ENCODE data around the gene CACNA2D4.

The CACNA2D4 gene

DNA sequence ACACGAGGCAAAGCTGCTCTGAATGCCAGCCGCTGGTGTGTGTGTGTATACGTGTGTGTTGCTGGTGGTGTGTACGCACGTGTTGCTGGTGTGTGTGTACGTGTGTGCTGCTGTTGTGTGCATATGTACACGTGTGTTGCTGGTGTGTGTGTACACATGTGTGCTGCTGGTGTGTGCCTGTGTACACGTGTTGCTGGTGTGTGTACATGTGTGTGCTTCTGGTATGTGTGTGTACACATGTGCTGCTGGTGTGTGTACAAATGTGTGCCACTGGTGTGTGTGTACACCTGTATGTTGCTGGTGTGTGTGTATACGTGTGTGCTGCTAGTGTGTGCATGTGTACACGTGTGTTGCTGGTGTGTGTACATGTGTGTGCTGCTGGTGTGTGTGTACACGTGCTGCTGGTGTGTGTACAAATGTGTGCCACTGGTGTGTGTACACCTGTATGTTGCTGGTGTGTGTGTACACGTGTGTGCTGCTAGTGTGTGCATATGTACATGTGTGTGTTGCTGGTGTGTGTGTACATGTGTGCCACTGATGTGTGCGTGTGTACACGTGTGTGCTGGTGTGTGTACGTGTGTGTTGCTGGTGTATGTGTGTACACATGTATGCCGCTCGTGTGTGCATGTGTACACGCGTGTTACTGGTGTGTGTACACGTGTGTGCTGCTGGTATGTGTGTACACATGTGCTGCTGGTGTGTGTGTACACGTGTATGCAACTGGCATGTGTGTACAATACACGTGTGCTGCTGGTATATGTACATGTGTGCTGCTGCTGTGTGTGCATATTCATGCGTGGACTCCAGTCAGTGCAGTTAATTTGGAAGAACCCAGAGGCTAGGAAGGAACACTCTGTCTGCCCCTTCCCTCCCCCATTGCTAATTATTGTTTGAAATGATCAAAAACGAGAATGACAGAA, 47.2 kb downstream of the CACNA2D4 start:
- no peak for DNase-seq (ENCODE audit: low read depth in 2 of 2)

DNA sequence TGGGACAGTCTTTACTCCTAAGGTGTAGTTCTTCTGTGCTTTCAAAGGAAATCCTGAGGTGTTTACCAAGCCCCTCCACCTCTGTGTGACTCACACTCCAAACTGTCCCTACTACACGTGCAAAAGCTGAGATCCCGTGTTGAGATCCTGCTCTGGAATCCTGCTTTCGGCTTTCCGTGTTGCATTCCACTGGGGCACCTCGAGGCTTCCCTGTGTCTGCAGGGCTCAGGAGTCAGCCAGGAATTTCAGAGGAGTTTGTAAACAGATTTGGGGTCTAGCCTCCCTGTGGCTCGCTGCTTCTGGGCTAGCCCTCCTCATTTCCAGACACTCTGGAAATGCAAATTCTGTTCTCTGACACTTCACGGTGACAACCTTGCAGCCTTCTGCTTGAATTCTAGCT, 48.4 kb downstream of the CACNA2D4 start:
- DNase-seq (ENCODE audit: low read depth in 2 of 2): no peak

DNA sequence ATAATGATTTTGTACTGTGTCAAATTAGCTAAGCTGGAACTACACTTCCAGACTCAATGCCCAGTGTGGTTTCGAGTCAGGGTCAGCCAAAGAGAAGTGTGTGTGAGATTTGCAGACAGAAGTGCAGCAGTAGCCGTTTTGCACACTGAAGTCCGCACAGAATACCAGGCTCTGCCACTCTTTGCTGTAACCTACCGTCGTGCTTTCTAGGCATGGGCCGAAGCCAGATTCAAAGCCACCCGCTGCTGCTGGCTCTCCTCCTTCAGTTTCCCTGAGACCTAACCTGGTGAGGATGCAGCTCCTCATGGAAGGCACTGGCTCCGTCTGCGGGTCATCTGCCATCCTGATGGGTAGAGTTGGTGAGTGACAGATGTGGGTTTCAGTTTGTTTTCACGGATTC, 49.3 kb downstream of the CACNA2D4 start:
- DNase-seq (ENCODE audit: low read depth in 2 of 2): no peak

DNA sequence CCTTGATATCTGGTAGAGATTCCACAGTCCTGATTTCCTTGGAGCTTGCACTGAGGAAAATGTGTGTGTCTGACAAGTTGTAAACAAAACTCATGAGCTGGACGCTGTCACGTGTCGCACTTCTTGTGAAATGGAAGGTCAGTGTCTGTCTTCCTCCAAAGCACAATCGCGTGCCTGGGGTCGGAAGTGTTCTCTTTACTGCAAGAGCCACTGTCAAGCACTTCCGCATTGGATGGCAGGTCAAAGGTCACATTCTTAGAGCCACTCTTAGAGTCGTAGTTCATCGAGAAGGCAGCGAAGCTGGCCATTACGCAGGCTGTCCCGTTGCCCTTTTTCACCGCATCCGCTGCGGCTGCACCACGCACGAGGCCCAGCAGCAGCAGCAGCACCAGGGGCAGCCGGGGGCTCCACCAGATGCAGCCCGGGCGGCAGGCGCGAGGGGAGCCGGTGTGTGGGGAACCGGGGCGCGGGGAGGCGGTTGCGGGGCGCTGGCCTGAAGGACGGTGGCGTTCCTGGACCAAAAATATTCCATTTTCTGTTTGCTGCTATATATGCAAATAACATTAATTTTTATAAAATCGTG, 53.1 kb downstream of the CACNA2D4 start:
- no peak for DNase-seq (ENCODE audit: low read depth in 2 of 2)

DNA sequence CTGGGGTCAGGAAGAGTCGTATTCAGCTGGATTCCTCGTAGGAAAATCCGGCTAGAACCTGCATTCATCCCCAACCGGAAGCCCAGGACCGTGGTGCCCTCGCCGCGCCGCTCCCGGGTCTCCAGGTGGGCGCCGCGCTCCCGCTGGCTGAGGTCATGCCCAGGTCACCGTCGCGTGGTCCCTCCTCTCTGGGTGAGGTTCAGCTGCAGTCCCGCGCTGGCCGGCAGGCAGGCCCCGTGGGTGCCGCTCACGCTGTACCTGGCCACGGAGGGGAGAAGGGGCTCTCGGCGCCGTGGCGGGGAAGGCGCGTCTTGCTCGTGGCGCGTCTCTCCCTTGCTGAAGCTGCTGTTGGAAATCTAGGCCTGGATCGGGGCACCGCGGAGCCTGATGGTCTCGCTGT, 53.6 kb downstream of the CACNA2D4 start:
- DNase-seq (ENCODE audit: low read depth in 2 of 2): no peak

DNA sequence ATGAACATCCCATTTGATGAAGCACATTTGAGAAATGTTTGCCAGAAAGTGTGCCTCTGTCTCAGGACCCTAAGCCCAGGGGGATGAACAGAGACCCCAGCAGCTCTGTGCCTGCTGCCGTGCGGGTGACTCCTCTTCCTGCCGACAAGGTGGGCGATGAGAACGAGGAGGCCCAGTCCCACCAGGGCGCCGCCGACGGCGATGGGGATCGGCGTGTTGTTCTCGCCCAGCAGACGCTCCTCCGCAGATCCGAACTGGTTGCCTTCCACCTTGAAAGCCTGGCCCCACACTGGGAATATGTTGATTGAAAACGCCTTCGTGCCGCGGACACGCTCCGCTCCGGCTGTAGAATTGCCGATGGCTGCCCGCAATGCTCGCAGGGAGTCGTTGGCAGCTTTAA, 54.0 kb downstream of the CACNA2D4 start:
- DNase-seq (ENCODE audit: low read depth in 2 of 2): no peak

DNA sequence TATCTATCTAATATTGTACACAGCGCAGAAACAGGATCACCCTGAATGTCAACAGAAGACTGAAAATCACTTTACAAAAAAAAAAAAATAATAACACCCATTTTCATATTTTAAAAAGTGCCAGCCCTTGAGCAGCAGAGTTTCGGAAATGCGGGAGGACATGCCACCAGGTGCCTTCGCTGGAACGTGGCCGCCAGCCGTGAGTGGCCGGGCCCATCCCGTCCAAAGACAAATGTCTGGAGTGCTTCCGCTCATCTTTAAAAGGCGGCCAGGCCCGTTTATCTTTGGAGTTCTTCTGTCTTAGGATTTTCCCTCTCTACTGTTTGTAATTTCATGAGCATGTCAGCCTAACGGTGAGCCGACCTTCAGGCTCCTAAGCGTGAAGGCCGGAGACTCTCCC, 54.6 kb downstream of the CACNA2D4 start:
- DNase-seq (ENCODE audit: low read depth in 2 of 2): no peak

DNA sequence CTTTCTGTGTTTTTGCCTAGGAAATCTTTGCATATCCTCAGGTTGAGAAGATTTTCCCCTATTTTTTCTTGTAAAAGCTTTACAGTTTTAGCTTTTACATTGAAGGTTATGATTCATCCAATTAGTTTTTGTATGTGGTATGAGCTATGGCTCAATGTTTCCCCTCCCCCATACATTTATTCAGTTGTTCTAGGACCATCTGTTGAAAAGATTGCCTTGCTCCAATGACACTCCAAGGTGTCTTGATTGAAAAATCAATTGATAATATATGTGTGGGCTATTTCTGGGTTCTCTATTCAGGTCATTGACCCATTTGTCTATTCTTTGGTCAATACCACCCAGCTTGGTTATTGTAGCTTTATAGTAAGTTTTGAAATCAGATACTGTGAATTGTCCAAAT, 55.5 kb downstream of the CACNA2D4 start:
- DNase-seq (ENCODE audit: low read depth in 2 of 2): no peak

DNA sequence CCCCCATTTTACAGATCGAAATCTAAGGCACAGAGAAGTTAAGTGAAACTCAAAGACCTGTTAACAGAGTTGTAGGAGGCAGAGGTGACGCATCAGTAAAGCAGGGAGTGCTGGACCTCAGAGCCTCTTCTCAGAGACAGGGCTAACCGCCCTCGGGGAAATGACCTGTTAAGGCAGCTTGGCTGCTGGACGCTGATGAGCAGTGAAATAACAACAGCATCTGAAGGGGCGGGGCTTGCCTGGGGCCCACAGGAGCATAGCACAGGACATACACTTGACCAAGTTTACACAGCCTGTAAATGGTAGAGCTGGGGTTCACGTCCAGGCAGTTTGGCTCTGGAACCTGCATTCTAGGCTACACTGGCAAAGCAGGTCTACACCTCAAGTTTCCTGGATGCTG, 58.8 kb downstream of the CACNA2D4 start:
- no peak for DNase-seq (ENCODE audit: low read depth in 2 of 2)

DNA sequence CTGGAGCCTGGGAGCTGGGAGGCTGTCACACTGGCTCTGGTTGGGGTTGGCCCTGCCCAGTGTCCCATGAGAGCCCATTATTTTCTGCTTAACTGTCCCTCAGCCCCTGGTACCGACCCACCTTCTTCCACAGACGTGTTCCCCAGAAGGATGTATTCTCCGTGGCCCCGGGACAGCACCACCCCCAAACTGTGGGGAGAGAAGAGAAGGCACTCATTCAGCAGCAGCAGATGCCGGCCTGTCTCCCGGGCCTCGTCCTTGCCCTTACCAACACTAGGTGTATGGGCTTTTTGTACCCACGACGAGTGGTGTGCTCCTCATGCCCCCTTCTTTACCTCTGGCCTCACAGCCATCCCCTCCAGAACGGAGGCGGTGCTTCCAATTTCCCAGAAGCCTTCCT, 60.0 kb downstream of the CACNA2D4 start:
- DNase-seq (ENCODE audit: low read depth in 2 of 2): no peak

DNA sequence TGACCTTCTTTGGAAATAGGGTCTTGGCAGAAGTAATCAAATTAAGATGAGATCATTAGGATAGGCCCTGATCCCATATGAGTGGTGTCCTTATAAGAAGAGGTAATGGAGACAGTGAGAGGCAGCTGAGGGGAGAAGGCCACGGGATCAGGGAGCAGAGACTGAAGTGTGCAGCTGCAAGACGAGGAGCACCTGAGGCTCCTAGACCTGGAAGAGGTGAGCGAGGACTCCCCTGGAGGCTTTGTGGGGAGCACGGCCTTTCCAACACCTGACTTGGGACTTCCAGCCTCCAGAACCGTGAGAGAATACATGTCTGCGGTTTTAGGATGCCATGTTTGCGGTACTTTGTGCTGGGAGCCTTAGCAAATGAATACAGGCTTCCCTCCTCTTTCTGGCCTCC, 60.6 kb downstream of the CACNA2D4 start:
- no peak for DNase-seq (ENCODE audit: low read depth in 2 of 2)

DNA sequence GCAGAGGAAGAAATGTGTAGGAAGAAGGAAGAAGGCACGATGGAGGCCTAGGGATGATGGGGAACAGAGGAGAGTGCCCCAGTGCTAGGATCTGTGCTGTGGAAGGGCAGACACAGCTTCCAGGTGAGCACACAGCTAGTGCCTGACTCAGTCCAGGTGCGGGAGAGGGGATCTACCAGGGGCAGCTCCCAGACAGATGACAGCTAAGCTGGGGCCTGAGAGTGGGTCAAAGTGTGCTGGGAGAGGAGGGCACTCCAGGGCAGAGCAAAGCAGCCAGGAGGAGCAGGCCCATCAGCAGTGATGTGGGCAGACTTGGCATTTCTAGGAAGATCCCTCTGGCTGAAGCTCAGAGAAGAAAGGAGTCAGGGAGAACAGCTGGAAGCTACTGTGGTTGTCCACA, 61.4 kb downstream of the CACNA2D4 start:
- DNase-seq (ENCODE audit: low read depth in 2 of 2): no peak

DNA sequence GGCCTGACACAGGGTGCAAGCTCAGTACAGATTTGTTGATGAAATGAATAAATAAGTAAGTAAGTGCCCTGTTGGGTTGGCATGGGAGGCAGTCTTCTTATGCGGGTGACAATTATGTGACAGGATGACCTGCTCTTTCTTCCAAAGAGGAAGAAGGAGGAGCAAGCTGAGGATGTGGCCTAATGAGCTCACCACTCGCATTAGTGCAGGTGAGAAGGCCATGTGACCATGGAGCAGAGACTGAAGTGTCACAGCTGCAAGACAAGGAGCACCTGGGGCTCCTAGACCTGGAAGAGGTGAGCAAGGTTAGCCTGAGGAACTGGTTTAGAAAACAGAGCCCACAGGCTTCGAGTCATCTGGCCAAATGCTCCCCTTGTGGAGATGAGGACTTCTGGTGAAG, 63.2 kb downstream of the CACNA2D4 start:
- DNase-seq (ENCODE audit: low read depth in 2 of 2): no peak

DNA sequence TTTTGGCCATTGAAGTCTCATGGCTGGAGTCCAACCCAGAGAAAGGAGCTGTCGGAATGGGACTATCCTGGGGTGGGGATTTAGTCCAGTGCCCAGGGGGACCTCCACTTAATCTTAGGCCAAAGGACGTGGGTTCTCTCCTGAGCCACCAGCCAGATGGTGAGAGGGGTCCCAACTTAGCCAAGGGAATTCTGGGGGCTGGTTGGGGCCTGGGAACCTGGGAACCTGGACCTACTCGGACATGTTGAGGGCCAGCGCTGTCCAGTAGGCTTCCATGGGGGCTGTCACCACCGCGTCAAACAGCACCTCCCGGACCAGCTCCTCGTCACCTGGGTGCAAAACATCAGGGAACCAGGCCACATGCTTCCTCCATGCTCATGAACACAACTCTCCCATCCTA, 64.7 kb downstream of the CACNA2D4 start:
- no peak for DNase-seq (ENCODE audit: low read depth in 2 of 2)

DNA sequence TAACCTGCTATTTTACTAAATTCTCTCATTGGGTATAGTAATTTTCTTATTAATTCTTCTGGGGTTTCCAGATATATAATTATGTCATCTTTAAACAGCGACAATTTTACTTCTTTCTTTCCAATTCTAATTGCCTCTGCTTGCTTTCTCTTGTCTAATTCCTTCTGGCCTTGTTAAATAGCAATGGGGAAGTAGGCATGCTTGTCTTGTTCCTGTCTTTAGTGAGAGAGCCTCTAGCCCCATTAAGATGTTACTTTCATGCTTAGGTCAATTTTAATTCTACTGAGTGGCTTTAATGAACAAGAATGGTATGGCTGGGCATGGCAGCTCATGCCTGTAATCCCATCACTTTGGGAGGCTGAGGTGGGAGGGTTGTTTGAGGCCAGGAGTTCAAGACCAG, 66.4 kb downstream of the CACNA2D4 start:
- no peak for DNase-seq (ENCODE audit: low read depth in 2 of 2)

DNA sequence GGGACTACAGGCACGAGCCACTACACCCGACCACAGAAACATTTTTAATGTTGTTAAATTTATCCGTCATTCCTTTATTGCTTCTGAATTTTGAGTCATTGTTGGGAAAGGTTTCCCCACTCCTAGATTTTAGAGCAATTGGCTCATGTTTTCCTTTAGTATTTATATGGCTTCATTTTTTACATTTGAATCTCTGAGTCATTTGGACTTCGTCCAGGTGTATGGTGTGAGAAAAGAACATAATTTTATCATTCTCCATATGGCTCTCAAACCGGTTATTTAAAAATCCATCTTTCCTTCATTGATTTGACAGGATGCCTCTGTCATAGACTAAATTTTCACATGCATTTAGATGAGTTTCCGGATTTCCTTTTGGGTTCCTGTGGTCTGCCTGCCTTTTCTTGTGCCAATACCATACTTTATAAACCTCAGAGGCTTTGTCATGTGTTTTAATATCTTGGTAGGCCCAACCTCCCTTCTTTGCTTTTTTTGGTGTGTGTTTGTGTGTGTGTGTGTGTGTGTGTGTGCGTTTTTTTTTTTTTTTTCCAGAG, 67.2 kb downstream of the CACNA2D4 start:
- DNase-seq (ENCODE audit: low read depth in 2 of 2): no peak

DNA sequence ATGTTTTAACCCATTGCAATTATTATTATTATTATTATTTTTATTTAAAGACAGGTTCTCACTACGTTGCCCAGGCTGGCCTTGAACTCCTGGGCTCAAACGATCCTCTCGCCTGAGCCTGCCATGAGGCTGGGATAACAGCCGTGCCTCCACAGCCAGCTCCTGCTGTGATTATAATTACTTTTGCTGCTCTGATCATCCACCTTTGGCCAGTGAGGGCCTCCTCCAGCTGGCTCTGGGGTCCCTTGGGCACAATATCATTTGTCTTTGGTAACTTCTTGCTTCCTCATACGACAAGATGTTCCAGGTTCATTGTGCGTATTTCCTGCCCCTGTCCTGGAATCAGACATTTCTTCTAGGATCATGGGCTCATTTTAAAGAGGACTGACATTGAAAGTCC, 69.7 kb downstream of the CACNA2D4 start:
- DNase-seq (ENCODE audit: low read depth in 2 of 2): no peak

DNA sequence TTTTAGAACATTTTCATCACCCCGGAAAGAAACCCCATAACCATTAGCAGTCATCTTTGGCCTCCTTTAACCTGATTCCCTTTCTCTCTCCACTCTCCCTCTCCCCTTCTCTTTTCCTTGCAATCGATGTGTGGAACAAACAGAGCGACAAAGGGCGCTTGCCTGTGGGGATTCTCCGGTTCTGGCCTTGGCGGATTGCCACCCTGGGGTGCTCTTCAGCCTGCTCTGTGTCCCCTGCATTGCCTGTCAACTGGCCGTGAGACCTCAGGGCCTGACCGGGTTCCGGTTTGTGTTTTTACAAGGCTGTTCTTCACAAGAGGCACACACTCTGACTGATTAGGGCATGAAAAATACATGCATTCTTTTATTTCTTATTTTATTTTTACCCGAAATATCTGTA, 70.3 kb downstream of the CACNA2D4 start:
- no peak for DNase-seq (ENCODE audit: low read depth in 2 of 2)

DNA sequence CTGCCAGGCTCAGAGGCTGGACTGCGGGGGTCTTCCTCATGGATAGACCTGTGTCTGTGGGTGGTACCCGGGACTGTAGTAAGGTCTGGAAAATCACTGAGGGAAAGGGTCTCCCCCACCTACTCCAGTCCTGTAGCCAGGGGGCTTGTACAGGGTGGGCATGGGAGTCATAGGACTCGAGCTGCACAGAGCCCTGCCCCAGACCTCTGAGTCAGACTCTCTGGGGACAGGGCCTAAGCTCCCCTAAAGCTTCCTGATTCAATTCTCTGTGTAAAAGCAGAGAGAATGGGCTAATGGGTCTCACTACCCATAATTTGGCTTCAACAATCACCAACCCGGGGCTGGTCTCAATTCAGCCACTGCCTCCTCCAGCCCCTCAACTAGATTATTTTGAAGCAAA, 71.0 kb downstream of the CACNA2D4 start:
- DNase-seq (ENCODE audit: low read depth in 2 of 2): no peak

DNA sequence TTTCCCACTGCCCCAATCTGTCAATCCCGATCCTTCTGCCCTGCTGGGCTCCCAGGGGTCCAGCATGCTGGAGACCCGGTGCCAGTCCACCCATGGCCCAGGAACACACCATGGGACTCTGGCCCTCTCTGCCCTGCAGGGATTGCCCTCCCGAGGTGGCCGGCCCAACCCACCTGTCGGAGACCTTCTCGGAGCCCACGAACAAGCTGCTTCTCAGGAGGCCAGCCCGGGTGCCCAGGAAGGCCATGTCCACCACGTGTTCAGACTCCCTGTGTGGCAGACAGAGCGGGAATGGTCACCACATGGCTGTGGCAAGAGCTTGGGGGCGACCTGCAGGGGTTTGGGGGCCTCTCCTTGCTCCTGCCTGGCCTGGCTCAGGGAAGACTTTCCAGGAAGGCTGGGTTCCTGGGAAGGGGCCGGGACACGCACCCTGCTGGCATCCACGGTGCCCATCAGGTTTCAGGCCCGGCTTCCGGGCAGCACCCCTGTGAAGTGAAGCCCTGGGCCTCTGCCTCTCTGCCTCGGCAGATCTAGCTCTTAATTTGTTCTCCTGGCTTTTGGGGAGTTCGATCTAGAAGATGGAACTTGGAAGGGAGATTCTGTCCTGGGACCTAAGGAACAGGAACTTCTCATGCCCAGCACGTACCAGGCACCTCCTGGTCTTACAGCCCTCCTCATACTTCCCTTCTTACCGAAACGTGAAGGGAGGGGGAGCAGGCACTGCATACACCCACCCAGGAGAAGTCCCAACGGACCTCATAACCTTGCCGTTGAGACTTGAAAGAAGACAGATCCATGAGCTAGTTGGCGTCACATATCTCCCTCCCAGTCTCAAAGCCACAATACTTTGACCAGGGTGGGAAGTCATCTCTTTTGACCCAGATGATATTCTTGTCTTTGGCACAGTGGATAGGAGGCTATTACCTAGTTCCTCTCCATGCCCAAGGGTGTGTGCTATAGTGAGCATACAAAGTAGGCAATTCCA, 71.7 kb downstream of the CACNA2D4 start:
- DNase-seq (ENCODE audit: low read depth in 2 of 2): no peak

DNA sequence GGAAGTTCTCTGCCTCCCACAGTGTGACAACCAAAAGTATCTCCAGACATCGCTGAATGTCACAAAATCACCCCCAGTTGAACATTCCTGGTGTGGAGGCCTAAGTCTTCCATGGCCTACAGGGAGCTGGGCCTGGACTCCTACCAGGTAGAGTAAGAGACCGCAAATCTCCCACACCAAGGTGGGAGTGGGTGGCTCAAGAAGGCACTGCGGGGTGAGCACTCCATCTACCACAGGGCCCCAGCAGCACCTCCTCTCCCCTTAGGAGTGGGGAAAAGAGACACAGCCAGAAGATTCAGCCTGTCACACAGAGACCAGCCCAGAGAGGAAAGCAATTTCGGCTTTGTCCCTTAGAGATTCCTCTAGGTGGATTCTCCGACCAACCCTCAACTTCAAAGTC, 72.6 kb downstream of the CACNA2D4 start:
- no peak for DNase-seq (ENCODE audit: low read depth in 2 of 2)

DNA sequence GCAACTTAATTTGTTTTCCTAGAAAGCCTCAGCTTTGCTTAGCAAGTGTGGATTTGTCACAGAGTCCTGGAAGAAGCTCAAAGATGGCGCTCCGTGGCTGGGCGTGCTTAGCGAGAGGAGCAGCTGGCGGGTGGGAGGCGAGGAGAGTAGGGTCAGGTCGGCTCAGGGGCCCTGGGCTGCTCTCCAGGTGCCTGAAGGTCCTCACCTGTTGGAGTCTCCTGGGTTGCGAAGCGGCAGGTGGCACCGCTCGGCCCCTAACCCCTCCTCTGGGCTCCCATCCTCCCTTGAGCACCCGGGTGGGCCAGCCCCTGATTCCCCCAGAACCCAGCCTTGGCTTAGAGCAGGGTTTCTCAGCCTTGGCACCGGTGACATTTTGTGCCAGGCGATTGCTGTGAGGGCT, 73.0 kb downstream of the CACNA2D4 start:
- no peak for DNase-seq (ENCODE audit: low read depth in 2 of 2)
